ENCODE data around the gene CDH23.

The CDH23 gene

DNA sequence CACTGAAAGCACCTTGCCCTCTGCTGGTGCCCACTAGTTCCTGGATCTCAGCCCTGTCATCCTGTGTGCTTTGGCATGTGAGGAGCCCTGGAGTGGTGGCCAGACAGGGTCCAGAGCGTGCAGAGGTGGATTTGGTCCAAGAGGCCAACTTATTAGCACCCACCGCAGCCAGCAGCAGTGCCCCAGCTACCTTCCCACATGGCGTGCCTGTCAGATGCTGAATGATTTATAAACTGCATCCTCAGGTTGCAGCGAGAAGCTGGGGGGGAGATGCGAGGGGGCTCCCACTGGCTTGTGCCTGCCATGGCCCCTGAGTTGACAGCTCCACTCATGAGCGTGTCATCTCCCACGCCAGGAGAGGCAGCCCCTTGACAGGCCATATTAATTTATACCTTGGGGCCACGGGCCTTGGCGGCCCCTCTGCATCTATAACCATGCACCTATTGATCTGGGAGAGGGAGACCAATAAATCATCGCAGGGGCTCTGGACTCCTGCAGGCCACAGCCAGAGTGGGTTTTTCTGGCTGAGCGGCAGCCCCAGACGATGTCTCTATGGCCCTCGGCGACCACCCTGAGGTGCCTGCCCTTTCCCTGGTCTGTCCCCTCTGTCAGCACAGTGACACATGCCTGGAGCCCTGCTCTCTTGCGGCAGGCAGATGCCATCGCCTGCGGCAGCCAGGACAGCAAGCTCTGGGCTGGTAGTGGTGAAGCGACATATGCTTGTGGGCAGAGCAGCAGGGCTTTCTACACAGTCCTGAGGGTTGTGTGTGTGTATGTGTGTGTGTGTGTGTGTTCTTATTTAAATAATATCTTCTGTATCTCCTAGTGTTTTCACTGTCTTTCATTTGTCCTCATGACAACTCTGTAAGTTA, 120.8 kb downstream of the CDH23 start:
- no peak for DNase-seq (ENCODE audit: low read depth)

DNA sequence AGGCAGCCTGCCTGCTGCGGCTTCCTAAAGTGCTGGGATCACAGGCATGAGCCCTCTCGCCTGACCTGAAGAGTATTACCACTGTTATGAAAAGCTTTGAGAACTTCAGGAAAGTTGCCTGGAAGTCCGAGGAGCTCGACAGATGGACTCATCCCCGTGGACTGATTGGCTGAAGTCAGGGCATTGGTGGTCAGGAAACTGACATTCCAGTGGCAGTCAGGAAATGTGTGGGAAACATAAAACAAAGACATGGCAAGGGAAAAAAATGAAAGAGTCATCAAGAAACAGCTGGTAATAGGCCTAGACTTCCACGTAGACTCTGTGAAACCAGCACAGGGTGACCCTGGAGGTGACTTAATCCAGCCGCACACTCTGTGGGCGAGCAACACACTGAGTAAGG, 123.3 kb downstream of the CDH23 start:
- no peak for DNase-seq (ENCODE audit: low read depth)

DNA sequence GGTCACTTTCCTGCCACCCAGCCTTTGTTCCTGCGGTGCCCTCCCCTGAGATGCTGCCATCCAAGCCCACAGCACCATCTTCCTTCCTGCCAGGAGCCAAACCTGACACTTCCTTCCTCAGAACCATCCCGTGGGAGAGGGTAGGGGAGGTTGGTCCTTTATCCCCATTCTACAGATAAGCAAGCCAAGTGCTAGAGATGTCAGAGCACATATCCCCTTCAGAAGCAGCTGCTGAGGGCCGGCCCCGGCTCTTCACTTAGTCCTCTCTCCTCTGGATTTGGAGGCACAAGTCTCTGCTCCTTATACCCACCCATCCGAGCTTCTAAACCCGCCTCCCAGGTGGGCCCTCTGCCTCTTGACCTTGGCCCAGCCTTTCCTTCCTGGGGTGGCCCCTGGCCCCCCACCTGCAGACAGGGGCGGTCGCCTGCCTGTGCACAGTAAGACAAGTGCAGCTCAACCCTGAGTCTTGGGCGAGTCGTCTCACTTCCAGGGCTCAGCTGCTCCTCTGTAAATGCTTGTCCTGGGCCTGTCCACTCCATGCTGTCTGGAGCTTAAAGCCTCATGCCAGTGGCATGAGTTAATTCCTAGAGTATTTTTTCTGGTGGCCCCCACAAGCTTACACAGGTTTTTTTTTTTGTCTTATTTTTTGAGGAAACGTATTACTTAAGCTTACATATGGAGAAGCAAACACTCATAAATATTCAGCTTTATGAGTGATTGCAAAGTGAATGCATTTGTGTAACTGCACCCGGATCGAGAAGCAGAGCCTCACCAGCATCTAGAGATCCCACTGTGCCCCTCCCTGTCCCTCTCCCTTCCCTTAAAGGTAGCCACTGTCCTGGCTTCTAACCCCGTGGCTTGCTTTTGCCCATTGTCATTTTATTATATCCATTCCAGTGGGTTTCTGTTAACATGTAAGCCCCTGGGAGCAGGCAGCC, 125.1 kb downstream of the CDH23 start:
- no peak for DNase-seq (ENCODE audit: low read depth)

DNA sequence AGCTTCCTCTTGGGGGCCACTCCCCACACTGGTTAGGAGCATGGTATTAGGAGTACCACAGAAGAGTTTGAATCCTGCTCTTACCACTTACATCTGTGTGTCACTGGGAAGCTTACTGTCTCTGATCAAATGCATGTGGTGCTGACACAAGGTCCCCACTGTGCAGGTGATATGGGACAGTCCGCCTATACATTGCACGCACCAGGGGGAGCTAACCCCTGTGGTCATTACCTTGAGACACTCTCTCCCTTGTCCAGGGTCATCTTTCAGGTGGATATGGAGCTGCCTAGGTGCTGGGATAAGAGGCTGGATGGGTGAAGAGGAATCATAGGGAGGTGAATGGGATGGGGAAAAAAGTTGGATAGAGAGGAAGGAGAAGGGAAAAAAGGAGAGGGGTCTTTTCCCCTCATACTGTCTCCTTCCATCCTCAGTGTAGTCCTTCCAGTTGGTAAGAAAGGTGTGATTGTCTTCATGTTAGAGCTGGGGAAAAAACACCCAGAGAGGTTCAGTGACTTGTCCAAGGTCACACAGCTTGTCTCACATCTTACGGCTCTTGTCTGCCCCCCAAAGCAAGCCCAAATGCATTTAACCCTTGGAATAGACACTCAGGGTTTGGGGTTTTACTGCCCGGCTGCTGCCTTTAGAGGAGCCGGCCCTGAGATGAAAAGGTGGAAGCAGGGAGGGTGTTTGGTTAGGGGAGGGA, 125.9 kb downstream of the CDH23 start:
- DNase-seq (ENCODE audit: low read depth), result no peak

DNA sequence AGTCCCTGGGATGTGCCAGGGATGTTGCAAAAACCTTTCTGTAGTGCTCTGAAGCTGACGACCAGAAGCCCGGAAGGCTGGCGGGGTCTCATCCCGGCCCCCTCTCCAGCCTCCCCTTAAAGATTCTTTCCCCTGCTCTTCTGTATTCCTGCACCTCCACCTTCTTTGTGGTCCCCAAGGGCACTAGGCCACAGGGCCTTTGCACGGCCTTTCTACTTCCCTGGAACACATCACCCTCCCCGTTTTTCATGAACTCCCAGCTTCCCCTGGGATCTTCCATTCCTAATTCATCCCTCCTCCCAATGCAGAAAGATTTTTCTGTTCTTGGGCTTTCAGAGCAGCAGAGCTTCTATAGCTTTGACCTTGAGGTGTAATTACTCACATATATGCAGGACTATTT, 127.0 kb downstream of the CDH23 start:
- DNase-seq (ENCODE audit: low read depth), result no peak

DNA sequence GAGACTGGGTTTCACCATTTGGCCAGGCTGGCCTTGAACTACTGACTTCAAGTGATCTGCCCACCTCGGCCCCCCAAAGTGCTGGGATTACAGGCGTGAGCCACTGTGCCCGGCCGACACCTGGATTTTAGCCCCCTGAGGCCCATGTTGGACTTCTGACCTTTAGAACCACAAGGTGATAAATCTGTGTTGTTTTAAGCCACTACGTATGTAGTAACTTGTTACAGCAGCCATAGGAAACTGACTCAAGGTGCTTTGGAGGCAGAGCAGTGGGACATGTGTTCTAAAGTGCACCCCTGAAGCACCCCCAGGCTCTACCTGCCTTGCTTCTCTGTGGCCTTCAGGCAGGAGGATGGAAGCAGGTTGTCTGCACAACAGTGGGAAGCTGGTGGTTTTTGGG, 128.4 kb downstream of the CDH23 start:
- DNase-seq (ENCODE audit: low read depth), result no peak

DNA sequence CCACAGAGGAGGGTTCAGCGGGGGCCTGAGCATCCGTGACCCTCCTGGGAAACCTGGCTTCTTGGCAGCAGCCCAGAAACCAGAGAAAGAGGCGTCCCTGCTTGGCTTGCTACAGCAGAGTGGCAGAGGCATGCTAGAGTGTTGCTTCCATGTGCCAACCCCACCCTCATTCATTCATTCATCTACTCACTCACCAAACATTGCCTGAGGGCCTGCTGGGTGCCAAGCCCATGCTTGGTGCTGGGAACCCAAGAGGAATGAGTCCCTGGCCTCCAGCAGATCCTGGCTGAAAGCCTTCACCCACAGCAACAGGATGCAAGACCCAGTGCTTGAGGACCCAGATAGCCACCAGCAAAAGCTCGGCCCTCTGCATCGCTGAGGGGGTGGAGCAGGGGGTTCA, 129.0 kb downstream of the CDH23 start:
- DNase-seq (ENCODE audit: low read depth), result no peak

DNA sequence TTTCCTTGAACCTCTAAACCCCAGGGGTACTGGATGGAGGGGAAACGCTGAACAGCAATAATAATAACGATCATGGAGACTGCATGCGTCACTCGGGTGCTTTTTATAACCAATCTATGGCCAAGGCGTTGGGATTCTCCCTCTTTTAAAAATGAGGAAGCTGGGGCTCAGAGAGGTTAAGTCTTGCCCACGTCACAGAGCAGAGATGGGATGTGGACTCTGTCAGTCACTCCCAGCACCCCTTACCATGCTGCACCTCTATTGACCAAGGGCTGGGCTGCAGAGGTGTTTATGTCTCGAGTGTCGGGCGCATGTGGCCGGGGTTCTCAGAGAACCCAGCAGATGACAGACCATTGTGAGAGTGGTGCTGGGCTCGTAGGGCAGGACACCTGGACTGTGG, 129.9 kb downstream of the CDH23 start:
- no peak for DNase-seq (ENCODE audit: low read depth)

DNA sequence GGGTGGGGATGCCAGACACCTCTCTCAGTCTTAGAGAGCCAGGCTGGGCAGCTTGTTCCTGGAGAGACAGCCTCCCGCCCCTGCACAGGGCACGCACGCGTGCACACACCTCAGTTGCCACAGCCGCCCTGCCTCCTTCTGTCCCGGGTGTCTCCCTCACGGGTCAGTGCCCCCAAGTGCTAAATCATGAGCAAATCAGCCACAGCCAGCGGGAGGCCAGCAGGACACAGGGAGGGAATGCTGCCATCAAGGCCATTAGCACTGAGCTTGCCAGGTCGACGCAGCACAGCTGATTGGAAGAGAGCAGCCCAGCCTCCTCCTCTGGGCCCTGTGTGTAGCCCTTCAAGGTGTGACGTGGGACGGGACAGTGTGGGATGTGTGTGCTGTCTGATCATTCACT, 130.4 kb downstream of the CDH23 start:
- DNase-seq (ENCODE audit: low read depth), result no peak

DNA sequence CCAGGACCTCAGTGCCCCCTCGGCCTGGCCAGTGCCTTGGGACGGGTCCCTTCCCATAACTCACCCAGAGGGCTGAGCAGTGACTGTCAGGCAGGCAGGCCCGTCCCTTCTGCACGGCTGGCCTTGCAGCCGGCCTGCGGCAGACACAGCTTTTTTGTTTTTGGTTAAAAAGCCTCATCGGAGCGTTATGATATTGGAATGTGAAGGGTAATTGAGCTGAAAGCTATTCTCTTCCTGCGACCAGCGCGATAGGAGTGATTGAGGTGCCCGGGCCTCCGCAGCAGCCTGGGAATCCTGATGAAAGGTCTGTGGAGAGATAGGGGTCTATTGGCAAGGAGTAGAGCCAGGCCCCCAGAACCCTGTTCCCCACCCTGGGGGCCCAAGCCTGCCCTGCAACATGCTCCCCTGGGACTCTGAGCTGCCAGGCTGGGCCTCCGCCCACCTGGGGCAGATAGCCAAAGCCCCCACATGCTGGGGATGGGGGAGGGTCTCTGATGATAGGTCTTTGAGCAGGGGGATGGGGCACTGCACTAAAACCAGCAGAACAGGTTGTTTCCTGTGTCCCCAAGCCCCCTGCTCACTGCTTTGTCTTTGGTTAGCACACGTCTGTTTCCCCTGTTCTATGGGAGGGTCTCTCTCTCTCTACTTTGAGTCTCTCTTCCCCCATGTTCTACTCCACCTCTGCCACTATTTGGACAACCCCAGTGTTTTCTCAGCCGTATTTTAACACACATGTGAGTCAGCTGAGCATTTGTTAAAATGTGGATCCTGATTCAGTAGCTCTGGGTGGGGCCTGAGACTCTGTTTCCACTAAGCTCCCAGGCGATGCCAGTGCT, 131.9 kb downstream of the CDH23 start:
- no peak for DNase-seq (ENCODE audit: low read depth)

DNA sequence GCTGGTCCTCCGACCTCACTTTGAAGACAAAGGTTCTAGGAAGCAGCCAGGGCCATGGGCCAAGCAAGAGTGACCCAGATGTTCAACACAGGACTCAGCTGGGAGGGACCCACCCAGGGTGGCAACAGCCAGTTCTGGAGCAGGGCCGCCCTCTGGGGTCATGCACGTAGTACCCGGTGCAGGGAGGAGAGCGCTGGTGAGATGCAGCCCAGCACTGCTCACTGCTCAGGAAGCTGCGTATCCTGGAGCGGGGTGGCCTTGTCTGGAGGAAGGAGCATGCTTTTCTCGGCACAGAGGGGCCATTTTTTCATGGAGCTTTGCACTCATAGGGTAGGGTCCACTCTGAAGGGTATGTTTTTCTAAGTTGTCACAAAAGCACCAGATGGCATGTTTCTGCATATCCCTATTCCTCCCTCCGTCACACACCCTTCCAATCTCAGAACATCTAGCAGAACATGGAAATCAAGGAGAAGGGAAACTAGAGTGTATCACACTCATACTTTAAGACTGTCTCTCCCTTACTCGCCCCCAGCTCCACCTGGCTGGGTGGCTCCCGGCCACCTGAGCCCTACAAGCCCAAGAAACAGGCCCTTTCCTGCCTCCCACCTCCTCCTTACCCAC, 132.6 kb downstream of the CDH23 start:
- no peak for DNase-seq (ENCODE audit: low read depth)

DNA sequence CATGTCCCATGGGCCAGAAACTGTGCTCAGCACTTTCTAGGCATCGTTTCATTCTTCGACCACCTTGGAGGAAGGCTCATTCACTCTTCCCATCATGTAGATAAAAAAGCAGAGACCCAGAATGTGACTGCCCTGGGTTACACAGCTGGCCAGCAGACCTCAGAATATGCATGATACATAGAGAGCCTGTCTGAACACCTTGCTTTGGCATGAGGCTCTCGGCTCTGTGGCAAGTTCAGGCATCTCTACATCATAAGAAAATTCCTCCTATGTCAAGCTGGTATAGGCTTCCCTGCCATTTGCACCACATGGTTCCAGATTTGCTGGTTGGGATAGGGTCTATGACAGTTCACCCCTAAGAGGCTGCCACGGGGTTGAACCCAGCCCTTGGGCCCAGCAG, 134.1 kb downstream of the CDH23 start:
- DNase-seq (ENCODE audit: low read depth), result no peak

DNA sequence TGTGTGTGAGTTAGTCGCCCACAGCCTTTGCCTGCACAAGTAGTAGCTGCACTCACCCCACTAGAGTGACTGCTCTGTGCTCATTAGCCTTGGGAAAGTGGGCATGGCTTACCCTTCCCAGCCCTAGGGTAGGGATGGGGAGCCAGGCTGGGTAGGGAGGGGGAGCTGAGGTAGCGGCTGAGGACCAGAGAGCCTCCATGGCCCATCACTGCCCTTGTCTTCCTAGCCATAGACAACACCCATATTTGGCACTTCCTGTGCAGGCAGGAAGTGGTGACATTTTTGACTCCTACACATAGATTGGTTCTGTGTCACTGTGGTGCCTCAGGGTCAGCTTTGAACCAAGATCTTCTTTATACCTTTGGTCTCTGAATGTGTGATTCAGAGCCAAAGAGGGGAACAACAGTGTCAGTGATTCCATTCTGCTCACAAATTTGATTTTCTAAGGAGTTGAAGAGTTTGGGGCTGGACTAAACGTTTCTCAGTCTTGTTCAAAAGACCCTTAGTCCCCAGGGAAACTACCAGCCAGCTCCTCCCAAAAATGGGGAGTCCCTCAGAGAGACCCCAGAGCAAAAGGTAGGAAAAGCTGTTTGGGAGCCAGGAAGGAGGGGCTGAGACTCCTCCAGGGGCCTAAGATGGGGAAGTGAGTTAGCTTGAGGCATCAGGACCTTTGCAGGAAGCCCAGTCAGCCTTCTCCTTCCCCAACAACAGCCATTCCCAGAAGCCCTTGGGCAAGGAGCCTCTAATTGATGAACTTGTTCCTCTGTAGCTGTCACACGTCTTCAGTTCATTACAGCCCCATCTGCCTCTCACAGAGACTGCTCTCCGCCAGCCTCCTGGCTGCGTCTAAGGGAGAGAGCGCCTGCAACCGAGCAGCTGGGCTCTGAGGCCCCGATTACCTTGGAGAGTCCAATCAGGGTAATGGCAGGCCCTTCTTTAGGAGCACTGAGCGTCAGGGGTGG, 135.0 kb downstream of the CDH23 start:
- no peak for DNase-seq (ENCODE audit: low read depth)

DNA sequence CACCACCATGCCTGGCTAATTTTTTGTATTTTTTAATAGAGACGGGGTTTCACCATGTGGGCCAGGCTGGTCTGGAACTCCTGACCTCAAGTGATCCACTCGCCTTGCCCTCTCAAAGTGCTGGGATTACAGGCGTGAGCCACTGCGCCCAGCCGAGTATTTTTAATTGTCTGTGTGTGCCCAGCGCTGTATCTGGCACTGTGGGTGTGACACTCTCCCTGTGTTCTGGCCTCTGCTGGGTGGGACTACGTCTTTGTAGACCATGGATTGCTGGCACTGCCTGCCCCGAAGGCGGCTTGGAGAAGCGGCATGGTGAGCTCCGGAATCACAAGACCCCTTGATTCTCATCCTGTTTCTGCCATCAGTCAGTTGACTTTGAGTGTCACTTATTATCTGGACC, 136.2 kb downstream of the CDH23 start:
- DNase-seq (ENCODE audit: low read depth), result no peak

DNA sequence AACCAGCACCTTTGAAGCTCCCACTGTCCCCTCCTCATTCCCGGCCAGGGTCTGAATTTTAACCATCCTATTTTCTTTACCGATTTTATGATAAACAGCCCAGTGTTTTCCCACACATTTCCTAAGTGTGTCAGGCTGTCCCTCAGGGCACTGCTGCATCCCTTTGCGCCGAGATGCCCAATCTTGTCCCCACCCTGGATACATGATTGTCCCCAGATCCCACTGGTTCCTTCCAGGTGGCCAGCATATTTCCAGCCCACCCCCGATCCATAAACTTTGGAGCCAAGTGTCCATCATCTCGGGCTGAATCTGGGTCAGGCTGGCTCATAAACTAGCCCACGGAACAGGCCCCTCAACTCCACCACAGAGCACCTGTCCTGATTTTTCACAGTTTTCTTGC, 137.2 kb downstream of the CDH23 start:
- DNase-seq (ENCODE audit: low read depth), result no peak

DNA sequence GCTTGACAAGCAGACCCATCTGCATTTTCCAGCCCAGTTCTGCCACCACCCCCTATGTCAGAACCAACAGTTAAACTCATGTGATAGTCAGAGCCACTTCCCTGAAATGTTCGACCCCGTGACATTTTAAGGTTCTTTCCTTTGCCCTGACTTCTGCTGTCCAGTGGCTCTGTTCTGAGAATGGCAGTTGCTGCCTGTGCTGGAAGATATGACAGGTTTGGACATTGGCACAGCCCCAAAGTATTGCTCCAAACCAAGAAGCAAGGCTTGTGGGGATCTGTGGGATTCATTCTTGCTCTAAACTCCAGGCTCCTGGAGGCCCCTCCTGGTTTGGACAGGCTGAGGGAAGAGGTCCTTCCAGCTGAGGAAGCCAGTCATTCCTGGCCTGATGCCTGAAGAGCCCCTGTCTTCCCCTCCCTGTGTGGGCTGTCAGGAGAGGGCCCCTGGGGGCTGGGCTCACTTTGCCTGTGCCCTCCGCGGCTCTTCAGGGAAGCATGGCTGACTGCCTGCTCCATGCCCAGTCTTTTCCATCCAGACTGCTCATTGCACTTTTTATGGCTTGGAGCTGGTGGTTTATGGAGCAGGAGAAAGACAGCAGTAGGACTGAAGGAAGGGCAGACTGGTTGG, 138.0 kb downstream of the CDH23 start:
- no peak for DNase-seq (ENCODE audit: low read depth)

DNA sequence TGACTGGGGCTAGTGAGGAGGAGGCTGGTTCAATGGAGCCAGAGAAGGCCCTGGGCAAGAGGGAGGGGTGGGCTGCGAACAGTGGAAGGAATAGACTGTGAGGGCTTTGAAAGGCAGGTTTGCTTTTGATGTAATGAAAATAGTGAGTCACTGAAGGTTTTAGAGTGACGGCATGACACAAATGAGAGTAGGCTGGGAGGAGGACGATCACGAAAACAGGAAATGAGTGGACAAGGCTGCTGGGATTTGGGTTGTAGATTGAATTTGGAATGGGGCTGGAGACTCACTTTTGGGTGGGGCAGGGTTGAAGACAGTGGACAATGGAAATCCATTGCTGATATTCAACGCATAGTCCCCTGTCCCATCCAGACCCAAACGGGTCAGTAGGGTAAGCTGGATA, 139.6 kb downstream of the CDH23 start:
- DNase-seq (ENCODE audit: low read depth), result no peak

DNA sequence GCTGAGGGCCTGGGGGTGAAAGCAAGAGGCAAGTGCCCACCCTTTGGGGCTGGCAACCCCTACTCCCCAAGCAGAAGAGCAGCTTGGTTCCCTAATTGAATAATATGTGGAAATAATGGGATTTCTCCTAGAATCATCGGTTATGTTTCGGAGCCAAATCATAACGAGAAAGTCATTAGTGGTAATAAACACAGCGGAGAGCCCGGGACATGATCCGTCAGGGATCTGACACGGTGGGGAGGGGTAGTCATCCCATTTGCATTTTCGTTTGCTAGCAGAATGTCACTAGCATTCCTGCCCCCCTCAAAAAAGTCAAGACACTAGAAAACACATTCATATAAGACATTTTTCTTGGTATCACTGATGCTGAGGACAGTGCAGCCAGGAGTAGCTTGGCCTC, 140.4 kb downstream of the CDH23 start:
- DNase-seq (ENCODE audit: low read depth), result no peak

DNA sequence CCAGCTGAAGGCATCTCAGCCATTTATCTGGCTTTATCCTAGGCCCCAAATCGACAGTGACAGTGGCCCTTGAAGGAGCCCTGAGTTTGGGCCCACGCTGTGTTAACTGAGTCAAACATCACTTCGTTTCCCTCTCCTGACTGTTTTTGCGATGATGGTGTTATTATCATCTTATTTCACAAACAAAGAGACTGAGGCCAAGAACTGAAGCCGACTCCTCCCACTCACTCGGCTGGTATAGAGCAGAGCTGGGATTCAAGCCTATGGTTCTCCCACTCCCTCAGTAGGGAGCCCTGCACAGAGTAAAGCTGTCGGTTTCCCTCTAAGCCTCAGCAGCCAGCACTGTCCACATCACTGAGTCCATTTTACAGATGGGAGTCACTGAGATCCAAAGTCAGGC, 141.0 kb downstream of the CDH23 start:
- DNase-seq (ENCODE audit: low read depth), result no peak
